Sigmoid colon (tissue), 4 donors: Measurements from ENCODE around the gene AP1S2.

Experiments
- CTCF ChIP-seq, 4 experiments: fragments of 450-650 bp in 3 of 4; fragments of 200-600 bp in 1 of 4; IDR thresholded peaks; one replicate each; pipeline ENCODE4 v1.5.1; 2016 to 2019; ENCODE audit warnings: antibody characterized with exemption in 4 of 4, mild to moderate bottlenecking in 3 of 4, moderate library complexity in 2 of 4
- EP300 ChIP-seq, 4 donors: sonication (generic); formaldehyde crosslinking; IDR thresholded peaks; one replicate each; pipeline ENCODE4 v1.6.1; 2017; ENCODE audit warnings: antibody characterized with exemption in 4 of 4
- POLR2A ChIP-seq, 2 donors: fragments of 450-650 bp; IDR thresholded peaks; one replicate each; pipeline ENCODE4 v1.6.1; 2016; ENCODE audit warnings: antibody characterized with exemption in 2 of 2, mild to moderate bottlenecking in 2 of 2, moderate library complexity in 2 of 2
- POLR2AphosphoS5 ChIP-seq, 4 donors: sonication (generic); formaldehyde crosslinking; IDR thresholded peaks; one replicate each; pipeline ENCODE4 v1.6.1; 2017; ENCODE audit warnings: antibody characterized with exemption in 4 of 4

GRCh38 chrX:15894724-15895123, 40.1 kb upstream of the AP1S2 start:
- TF ChIP-seq CTCF (IDR thresholded peaks at IDR 0.05) (no peak), POLR2A (IDR thresholded peaks at IDR 0.05) (no peak), EP300 (IDR thresholded peaks at IDR 0.05) (no peak), POLR2AphosphoS5 (IDR thresholded peaks at IDR 0.05) (no peak)
